A673 (cell line): ENCODE data around the gene SPPL2B.

Source experiments
- EZH2 ChIP-seq: fragments of 200-600 bp; sonication (generic); IDR thresholded peaks from 2 replicates; pipeline ENCODE4 v1.6.1; 2017; ENCODE audit warnings: borderline replicate concordance, low read depth, mild to moderate bottlenecking, mixed read lengths, antibody characterized with exemption, low read length; ENCODE audit not compliant: poor library complexity, severe bottlenecking
- TF ChIP-seq, protein P1 (sequence below): fragments of 300-800, 200-600 bp; sonication (generic); conservative IDR thresholded peaks from 2 replicates; pipeline ENCODE4 v1.5.1; 2017; ENCODE audit warnings: low read depth, mild to moderate bottlenecking, antibody characterized with exemption, low read length, moderate library complexity, mixed read lengths

DNA sequence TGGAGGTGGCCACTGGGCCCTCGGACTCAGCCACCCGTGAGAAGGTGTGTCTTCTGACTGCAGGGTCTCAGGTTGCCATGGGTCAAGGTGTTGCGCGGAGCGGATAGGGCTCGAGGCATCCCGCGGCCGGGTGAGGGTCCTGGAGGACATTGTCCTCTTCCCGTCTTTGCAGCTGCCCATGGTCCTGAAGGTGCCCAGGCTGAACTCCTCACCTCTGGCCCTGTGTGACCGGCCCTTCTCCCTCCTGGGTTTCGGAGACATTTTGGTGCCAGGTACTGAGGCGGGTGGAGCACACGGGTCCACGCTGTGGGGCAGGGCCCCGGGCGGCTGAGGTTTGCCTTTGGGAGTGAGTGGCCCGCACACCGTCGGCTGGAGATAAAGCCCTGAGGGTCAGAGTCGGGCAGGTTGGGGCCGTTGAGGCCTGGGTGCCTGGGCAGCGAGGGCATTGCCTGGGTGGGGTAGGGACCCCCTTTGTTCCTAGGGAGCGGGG lies 15.9 kb downstream of the SPPL2B start:
- TF ChIP-seq, protein P1, sequence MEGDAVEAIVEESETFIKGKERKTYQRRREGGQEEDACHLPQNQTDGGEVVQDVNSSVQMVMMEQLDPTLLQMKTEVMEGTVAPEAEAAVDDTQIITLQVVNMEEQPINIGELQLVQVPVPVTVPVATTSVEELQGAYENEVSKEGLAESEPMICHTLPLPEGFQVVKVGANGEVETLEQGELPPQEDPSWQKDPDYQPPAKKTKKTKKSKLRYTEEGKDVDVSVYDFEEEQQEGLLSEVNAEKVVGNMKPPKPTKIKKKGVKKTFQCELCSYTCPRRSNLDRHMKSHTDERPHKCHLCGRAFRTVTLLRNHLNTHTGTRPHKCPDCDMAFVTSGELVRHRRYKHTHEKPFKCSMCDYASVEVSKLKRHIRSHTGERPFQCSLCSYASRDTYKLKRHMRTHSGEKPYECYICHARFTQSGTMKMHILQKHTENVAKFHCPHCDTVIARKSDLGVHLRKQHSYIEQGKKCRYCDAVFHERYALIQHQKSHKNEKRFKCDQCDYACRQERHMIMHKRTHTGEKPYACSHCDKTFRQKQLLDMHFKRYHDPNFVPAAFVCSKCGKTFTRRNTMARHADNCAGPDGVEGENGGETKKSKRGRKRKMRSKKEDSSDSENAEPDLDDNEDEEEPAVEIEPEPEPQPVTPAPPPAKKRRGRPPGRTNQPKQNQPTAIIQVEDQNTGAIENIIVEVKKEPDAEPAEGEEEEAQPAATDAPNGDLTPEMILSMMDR = no peak
- no peak for TF ChIP-seq EZH2
